GM12872 (cell line): ENCODE data around the gene TMEM106B.

ENCODE experiments used
- TF ChIP-seq, protein P1 (sequence below): IDR thresholded peaks from 3 replicates; pipeline ENCODE4 v1.5.1; 2011; ENCODE audit warnings: low read depth, mild to moderate bottlenecking, low read length, moderate library complexity; ENCODE audit not compliant: insufficient read depth

TMEM106B gene

DNA sequence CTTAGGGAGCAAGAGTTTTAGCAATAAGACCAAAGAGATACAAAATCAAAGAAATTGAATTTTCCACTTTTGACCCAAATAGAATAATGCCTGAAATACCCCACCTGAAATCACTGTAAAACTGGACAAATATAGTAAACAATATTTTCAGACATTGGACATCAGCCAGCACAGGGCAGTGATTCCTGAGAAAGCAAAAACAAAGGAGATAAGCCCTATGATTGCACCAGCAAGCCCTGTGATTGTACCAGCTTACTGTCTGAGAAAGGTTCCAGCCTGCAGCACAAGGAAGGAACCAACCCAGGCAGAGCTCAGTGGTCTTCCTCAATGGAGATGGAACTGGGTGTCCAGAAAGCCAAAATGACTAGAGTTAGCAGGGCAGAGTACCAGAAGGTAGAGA lies 10.3 kb downstream of the TMEM106B start:
- TF ChIP-seq, protein P1, sequence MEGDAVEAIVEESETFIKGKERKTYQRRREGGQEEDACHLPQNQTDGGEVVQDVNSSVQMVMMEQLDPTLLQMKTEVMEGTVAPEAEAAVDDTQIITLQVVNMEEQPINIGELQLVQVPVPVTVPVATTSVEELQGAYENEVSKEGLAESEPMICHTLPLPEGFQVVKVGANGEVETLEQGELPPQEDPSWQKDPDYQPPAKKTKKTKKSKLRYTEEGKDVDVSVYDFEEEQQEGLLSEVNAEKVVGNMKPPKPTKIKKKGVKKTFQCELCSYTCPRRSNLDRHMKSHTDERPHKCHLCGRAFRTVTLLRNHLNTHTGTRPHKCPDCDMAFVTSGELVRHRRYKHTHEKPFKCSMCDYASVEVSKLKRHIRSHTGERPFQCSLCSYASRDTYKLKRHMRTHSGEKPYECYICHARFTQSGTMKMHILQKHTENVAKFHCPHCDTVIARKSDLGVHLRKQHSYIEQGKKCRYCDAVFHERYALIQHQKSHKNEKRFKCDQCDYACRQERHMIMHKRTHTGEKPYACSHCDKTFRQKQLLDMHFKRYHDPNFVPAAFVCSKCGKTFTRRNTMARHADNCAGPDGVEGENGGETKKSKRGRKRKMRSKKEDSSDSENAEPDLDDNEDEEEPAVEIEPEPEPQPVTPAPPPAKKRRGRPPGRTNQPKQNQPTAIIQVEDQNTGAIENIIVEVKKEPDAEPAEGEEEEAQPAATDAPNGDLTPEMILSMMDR, result no peak

DNA sequence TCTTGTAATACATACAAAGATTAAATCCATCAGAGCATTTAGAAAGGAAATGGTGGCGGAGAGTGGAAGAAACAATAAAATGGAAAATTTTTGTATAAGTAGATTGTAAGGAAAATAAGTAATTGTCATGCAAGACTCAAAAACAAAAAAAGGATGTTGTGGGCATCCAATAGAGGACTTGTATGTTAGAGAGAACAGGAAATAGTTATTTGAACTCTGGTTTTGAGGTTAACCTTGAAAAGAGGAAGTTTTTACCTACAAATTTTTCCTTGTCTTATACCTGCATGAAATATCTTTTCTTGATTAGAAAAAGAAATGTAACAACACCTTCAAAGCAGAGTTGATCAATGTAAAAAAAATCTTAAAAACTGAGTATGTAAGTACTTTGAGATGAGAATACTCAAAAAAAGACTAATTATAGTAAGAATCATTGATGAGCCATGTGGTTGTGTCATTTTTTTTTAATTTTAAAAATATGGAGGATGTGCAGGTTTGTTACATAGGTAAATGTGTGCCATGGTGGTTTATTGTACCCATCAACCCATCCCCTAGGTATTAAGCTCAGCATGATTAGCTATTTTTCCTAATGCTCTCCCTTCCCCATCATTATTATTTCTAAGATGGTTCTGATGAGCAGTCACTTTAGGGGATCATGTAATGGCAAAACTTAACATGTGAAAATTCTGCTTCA lies 11.9 kb downstream of the TMEM106B start:
- TF ChIP-seq, protein P1, result no peak

DNA sequence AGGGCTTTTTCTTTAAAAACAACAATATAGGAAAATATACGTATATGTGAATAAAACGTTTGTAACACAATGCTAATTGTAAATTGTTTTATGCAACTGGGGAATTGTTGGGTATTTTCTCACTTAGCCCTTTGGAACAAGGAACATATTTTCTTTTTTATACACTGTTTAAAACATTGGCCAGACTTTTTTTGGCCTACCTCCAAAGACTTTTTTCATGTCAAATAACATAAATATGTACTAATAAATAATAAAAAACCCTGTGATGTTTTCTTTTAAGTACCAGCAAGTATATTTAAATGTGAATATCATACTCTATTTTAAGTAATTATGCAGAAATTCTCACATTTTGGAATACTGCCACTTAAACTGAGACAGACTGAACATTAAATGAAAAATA lies 15.7 kb downstream of the TMEM106B start:
- TF ChIP-seq, protein P1, result no peak

DNA sequence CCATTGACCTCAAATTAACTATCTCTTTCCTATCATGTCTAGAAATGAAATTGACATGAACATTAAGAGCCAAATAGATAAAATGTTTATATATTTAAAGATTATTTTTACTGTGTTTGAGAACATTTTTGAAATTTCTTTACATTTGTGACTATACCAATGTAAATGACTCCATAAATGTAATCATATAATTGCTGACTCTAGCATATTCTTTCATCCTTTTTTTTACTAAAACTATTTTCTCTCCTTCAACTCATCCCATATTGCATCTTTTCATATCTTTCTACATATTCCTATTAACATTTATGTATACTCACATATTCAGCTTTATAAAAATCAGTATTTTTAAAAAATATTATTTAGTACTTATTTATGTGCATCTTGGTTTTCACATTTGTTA lies 16.9 kb downstream of the TMEM106B start:
- TF ChIP-seq, protein P1, result no peak

DNA sequence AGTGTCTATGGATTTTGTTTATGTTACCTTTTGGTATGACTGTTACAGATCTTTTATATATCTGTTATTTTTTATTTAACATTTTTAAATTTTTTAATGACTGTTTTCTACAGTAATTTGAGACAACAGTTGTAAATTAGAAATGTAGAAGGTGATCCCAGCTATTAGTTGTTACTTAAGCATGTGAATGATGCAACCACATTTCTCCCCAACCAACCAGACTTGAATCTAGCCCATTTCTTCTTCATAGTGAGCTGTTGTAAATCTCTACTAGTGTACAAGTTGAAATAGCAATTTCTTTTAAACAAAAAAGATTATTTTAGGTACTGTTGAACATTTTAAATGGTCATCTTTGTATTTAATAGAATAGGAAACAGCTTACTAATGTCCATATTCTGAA lies 18.0 kb downstream of the TMEM106B start:
- TF ChIP-seq, protein P1, result no peak

DNA sequence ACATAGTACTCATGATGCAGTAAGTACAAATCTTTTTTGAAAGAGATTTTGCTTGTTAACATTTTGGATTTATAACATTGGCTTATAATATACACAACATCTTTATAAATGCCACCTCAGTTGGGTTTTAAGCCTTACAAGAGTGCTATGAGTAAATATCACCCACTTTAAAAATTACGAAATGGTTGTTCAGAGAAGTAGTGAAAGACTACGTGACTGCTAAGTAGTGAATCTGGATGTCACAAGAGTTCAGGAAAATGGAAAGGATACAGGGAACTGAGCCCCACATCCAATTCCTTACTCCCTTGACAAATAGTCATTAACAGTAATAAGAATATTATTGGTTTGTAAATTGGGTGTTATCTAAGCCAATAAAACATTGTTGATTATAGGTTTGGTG lies 20.0 kb downstream of the TMEM106B start:
- TF ChIP-seq, protein P1, result no peak

DNA sequence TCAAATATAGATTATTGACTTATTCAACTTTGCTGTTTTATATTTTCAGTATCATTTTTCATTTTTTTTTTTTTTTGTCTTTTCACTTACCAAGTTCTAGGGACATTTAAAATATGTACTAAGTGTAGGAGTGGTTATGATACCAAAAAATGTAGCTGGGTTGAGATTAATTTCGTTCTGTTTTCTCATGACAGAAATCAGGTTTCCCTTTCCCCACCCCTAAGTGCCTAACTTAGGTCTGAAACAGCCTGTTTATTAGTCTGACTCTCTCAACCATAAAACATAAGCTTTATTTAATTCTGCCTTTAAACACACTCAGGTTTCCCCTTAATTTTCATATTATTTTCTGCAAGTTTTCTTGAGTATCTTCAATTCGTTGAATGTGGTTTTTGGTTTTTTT lies 22.1 kb downstream of the TMEM106B start:
- TF ChIP-seq, protein P1, result no peak
